ENCODE measurements around the gene NDUFAF3.

DNA sequence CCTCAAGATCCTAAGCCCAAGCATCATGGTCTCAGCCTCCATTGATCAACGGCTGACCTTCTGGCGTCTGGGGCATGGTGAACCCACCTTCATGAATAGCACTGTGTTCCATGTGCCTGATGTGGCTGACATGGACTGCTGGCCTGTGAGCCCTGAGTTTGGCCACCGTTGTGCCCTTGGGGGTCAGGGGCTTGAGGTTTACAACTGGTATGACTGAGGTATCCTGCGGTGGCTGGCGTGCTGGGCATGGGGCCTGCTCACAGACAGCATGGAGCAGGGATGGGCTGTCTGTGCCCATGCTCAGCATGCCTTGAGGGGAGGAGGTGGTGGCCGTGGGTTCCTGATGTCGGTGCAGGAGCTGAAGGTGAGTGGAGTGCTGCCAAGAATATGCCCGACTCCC is 6.8 kb upstream of the NDUFAF3 start:
- TF ChIP-seq, protein P1, sequence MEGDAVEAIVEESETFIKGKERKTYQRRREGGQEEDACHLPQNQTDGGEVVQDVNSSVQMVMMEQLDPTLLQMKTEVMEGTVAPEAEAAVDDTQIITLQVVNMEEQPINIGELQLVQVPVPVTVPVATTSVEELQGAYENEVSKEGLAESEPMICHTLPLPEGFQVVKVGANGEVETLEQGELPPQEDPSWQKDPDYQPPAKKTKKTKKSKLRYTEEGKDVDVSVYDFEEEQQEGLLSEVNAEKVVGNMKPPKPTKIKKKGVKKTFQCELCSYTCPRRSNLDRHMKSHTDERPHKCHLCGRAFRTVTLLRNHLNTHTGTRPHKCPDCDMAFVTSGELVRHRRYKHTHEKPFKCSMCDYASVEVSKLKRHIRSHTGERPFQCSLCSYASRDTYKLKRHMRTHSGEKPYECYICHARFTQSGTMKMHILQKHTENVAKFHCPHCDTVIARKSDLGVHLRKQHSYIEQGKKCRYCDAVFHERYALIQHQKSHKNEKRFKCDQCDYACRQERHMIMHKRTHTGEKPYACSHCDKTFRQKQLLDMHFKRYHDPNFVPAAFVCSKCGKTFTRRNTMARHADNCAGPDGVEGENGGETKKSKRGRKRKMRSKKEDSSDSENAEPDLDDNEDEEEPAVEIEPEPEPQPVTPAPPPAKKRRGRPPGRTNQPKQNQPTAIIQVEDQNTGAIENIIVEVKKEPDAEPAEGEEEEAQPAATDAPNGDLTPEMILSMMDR (IDR thresholded peaks at IDR 0.05; ENCODE audit: insufficient read depth, low read depth, low read length) = no peak
- TF ChIP-seq EZH2 (IDR thresholded peaks at IDR 0.05; ENCODE audit: insufficient read depth, low read length) = no peak
